GM12874 (cell line): ENCODE results near the gene CLBA1.

Experiments
- CTCF ChIP-seq: IDR thresholded peaks from 2 replicates; pipeline ENCODE4 v1.5.1; 2011; ENCODE audit warnings: low read depth, mild to moderate bottlenecking, control low read depth, low read length, moderate library complexity; ENCODE audit not compliant: insufficient read depth

Gene CLBA1

GRCh38 chr14:104939666-104940410 is 45.8 kb upstream of the CLBA1 start:
- TF ChIP-seq CTCF: no peak

GRCh38 chr14:104940526-104941150 is 45.0 kb upstream of the CLBA1 start:
- TF ChIP-seq CTCF: no peak

- TF ChIP-seq CTCF: no peak
Measured at GRCh38 chr14:104941508-104942365, 43.9 kb upstream of the CLBA1 start.

GRCh38 chr14:104942586-104942985 is 43.0 kb upstream of the CLBA1 start:
- TF ChIP-seq CTCF: no peak

- TF ChIP-seq CTCF: no peak
Measured at GRCh38 chr14:104948736-104949031, 36.9 kb upstream of the CLBA1 start.

- no peak for TF ChIP-seq CTCF
Measured at GRCh38 chr14:104950021-104950420, 35.6 kb upstream of the CLBA1 start.

- TF ChIP-seq CTCF: no peak
Measured at GRCh38 chr14:104953097-104953496, 32.5 kb upstream of the CLBA1 start.
